H1 (cell line): ENCODE data around the gene EPHB1. TPM values are rescaled to one million over a fixed set of nuclear protein-coding genes. Genes with fewer than 3 reads are reported as not detected.
A peak's percentile ranks its signal among the peaks of the same experiment; 100 is the strongest.

ENCODE experiments used
- CTCF ChIA-PET: fragments of 300-600 bp; sonication (Branson Sonifier 250); formaldehyde crosslinking; loops from one replicate; lab custom pipeline; 2021; ENCODE audit not compliant: partially characterized antibody; lab: Charles Lee
- POLR2A ChIA-PET: fragments of 300-600 bp; sonication (Branson Sonifier 250); formaldehyde crosslinking; loops from one replicate; lab custom pipeline; 2021; ENCODE audit warnings: inconsistent platforms; ENCODE audit not compliant: partially characterized antibody; lab: Charles Lee
- DNase-seq, 2 experiments: peaks; one replicate each; pipeline versions ENCODE4 v3.0.0 to v3.0.0-alpha.2; 2010 to 2022; ENCODE audit warnings: low spot score in 2 of 2, low read depth in 1 of 2, mixed read lengths in 1 of 2
- FAIRE-seq: peaks from 2 replicates; lab custom pipeline; 2011; peaks lifted over from hg19 to GRCh38; lab: Jason Lieb, UNC
- H2AFZ ChIP-seq: 2 replicates; pipeline ENCODE4 v1.8.1; 2012; ENCODE audit warnings: low read length, inconsistent platforms
- H2AK5ac ChIP-seq: 2 replicates; pipeline ENCODE4 v1.6.1; 2013; ENCODE audit warnings: low read depth, low read length
- H2BK120ac ChIP-seq: replicated peaks from 2 replicates; pipeline ENCODE3; 2013; ENCODE audit warnings: low read depth, low read length, inconsistent platforms
- H2BK12ac ChIP-seq: 2 replicates; pipeline ENCODE4 v1.6.1; 2013; ENCODE audit warnings: low read depth, low read length
- H2BK15ac ChIP-seq: 2 replicates; pipeline ENCODE4 v1.6.1; 2013; ENCODE audit warnings: low read length
- H2BK20ac ChIP-seq: 2 replicates; pipeline ENCODE4 v1.6.1; 2013; ENCODE audit warnings: low read length
- H2BK5ac ChIP-seq: 2 replicates; pipeline ENCODE4 v1.6.1; 2013; ENCODE audit warnings: low read depth, low read length
- H3K14ac ChIP-seq: 2 replicates; pipeline ENCODE4 v1.6.1; 2013; ENCODE audit warnings: inconsistent platforms; ENCODE audit not compliant: insufficient read length
- H3K18ac ChIP-seq: 2 replicates; pipeline ENCODE4 v1.6.1; 2013; ENCODE audit warnings: low read length; ENCODE audit errors: extremely low read depth
- H3K23ac ChIP-seq: 2 replicates; pipeline ENCODE4 v1.6.1; 2013; ENCODE audit warnings: inconsistent platforms; ENCODE audit not compliant: insufficient read length
- H3K23me2 ChIP-seq: 2 replicates; pipeline ENCODE4 v1.6.1; 2013; ENCODE audit warnings: low read depth, low read length
- H3K27ac ChIP-seq: 2 replicates; pipeline ENCODE4 v1.6.1; 2011; ENCODE audit warnings: low read depth, low read length, inconsistent platforms
- H3K27me3 ChIP-seq, 4 experiments: replicated peaks in 1 of 4; 1 replicate in 1 of 4; 2 replicates in 3 of 4; pipeline versions ENCODE4 v1.6.1 to v1.8.1; 2011 to 2013; ENCODE audit warnings: low read length in 3 of 4, mild to moderate bottlenecking in 3 of 4, inconsistent platforms in 2 of 4, mixed read lengths in 2 of 4, moderate library complexity in 1 of 4; ENCODE audit not compliant: control insufficient read depth in 3 of 4, insufficient read depth in 3 of 4; ENCODE audit errors: extremely low read depth in 1 of 4
- H3K36me3 ChIP-seq, 4 experiments: 2 replicates each; pipeline versions ENCODE4 v1.6.1 to v1.8.1; 2011 to 2013; ENCODE audit warnings: mild to moderate bottlenecking in 4 of 4, low read length in 3 of 4, moderate library complexity in 2 of 4, control low read depth in 1 of 4, inconsistent platforms in 1 of 4; ENCODE audit not compliant: insufficient read depth in 4 of 4, control insufficient read depth in 2 of 4
- H3K4ac ChIP-seq: replicated peaks from 2 replicates; pipeline ENCODE3; 2013; ENCODE audit warnings: low read length, low read depth, mixed read lengths, inconsistent platforms; ENCODE audit not compliant: insufficient read length
- H3K4me1 ChIP-seq, 4 experiments: replicated peaks in 1 of 4; 1 replicate in 1 of 4; 2 replicates in 3 of 4; pipeline versions ENCODE4 v1.6.1 to v1.8.1; 2011 to 2013; ENCODE audit warnings: low read length in 3 of 4, inconsistent platforms in 2 of 4, mixed read lengths in 1 of 4; ENCODE audit not compliant: insufficient read depth in 4 of 4, control insufficient read depth in 3 of 4
- H3K4me2 ChIP-seq, 2 experiments: 2 replicates each; pipeline versions ENCODE4 v1.6.1 to v1.8.1; 2011 to 2013; ENCODE audit warnings: low read depth in 2 of 2, low read length in 2 of 2, control low read depth in 1 of 2, inconsistent platforms in 1 of 2, mild to moderate bottlenecking in 1 of 2; ENCODE audit not compliant: insufficient read depth in 1 of 2
- H3K4me3 ChIP-seq, 4 experiments: fragments of 200-600, 300-600 bp in 1 of 4; sonication (generic), shearing (Covaris generic), sonication (Bioruptor Twin) in 1 of 4; 2 replicates each; pipeline versions ENCODE4 v1.5.1 to v1.8.1; 2011 to 2016; ENCODE audit warnings: low read length in 4 of 4, low read depth in 3 of 4, control low read depth in 2 of 4, inconsistent platforms in 2 of 4, mild to moderate bottlenecking in 2 of 4, mixed read lengths in 1 of 4, moderate library complexity in 1 of 4; ENCODE audit not compliant: insufficient read depth in 2 of 4; ENCODE audit errors: extremely low read depth in 1 of 4
- H3K56ac ChIP-seq: replicated peaks from 2 replicates; pipeline ENCODE3; 2013; ENCODE audit warnings: low read depth, mild to moderate bottlenecking, mixed read lengths, low read length, inconsistent platforms; ENCODE audit not compliant: insufficient read length
- H3K79me1 ChIP-seq: 2 replicates; pipeline ENCODE4 v1.6.1; 2013; ENCODE audit warnings: low read depth, low read length, control low read depth
- H3K79me2 ChIP-seq, 2 experiments: 2 replicates each; pipeline versions ENCODE4 v1.6.1 to v1.8.1; 2012 to 2013; ENCODE audit warnings: low read length in 2 of 2, mild to moderate bottlenecking in 2 of 2, inconsistent platforms in 1 of 2; ENCODE audit not compliant: insufficient read depth in 2 of 2, control insufficient read depth in 1 of 2
- H3K9ac ChIP-seq, 4 experiments: replicated peaks in 1 of 4; 1 replicate in 1 of 4; 2 replicates in 3 of 4; pipeline versions ENCODE4 v1.6.1 to v1.8.1; 2011 to 2013; ENCODE audit warnings: low read depth in 3 of 4, low read length in 3 of 4, control low read depth in 2 of 4, mild to moderate bottlenecking in 2 of 4, moderate library complexity in 2 of 4, inconsistent platforms in 1 of 4; ENCODE audit errors: extremely low read depth in 1 of 4
- H3K9me3 ChIP-seq, 2 experiments: 2 replicates each; pipeline versions ENCODE4 v1.6.1 to v1.8.1; 2012 to 2013; ENCODE audit warnings: mild to moderate bottlenecking in 2 of 2, moderate library complexity in 2 of 2, control low read depth in 1 of 2, inconsistent platforms in 1 of 2, low read depth in 1 of 2, low read length in 1 of 2, mixed read lengths in 1 of 2; ENCODE audit not compliant: insufficient read depth in 2 of 2
- H4K20me1 ChIP-seq, 2 experiments: replicated peaks in 1 of 2; 2 replicates each; pipeline versions ENCODE3 to v1.8.1; 2011 to 2013; ENCODE audit warnings: inconsistent platforms in 2 of 2, low read length in 2 of 2, mild to moderate bottlenecking in 1 of 2; ENCODE audit not compliant: insufficient read depth in 2 of 2, control insufficient read depth in 1 of 2
- H4K5ac ChIP-seq: 2 replicates; pipeline ENCODE4 v1.6.1; 2013; ENCODE audit warnings: low read length, low read depth, mixed read lengths, inconsistent platforms; ENCODE audit not compliant: insufficient read length
- H4K8ac ChIP-seq: 2 replicates; pipeline ENCODE4 v1.8.0; 2013; ENCODE audit warnings: mild to moderate bottlenecking, moderate library complexity, low read length, inconsistent platforms; ENCODE audit not compliant: insufficient read depth; ENCODE audit errors: extremely low read depth
- H4K91ac ChIP-seq: replicated peaks from 2 replicates; pipeline ENCODE3; 2013; ENCODE audit warnings: low read length, mixed read lengths, inconsistent platforms; ENCODE audit not compliant: insufficient read length
- ASH2L ChIP-seq: fragments of 200-600, 300-600 bp; sonication (generic); IDR thresholded peaks from one replicate; pipeline ENCODE4 v1.7.1; 2017; ENCODE audit warnings: low read length
- ATF3 ChIP-seq: IDR thresholded peaks from 2 replicates; pipeline ENCODE4 v1.6.1; 2011; ENCODE audit warnings: low read depth, mild to moderate bottlenecking, low read length; ENCODE audit not compliant: insufficient read depth
- BCL11A ChIP-seq, 2 experiments: IDR thresholded peaks; one replicate each; pipeline ENCODE4 v1.6.1; 2011; ENCODE audit warnings: low read depth in 2 of 2, low read length in 2 of 2, mild to moderate bottlenecking in 2 of 2
- CEBPB ChIP-seq: IDR thresholded peaks from 2 replicates; pipeline ENCODE4 v1.6.1; 2012; ENCODE audit warnings: low read depth, low read length
- E2F6 ChIP-seq: IDR thresholded peaks from 2 replicates; pipeline ENCODE4 v1.6.1; 2012; ENCODE audit warnings: inconsistent platforms
- POLR2AphosphoS5 ChIP-seq: IDR thresholded peaks from 2 replicates; pipeline ENCODE4 v1.6.1; 2011; ENCODE audit warnings: low read depth, low read length
- RFX5 ChIP-seq: IDR thresholded peaks from 2 replicates; pipeline ENCODE4 v1.6.1; 2011; ENCODE audit warnings: low read depth, low read length, improper control_type of control experiment, borderline replicate concordance
- SIN3A ChIP-seq, 2 experiments: IDR thresholded peaks in 1 of 2; conservative IDR thresholded peaks in 1 of 2; 2 replicates each; pipeline ENCODE4 v1.6.1; 2011 to 2012; ENCODE audit warnings: low read length in 2 of 2, improper control_type of control experiment in 1 of 2, low read depth in 1 of 2, mild to moderate bottlenecking in 1 of 2
- SIX5 ChIP-seq: IDR thresholded peaks from 2 replicates; pipeline ENCODE4 v1.6.1; 2011; ENCODE audit warnings: mild to moderate bottlenecking, low read depth, low read length
- SP2 ChIP-seq: IDR thresholded peaks from 2 replicates; pipeline ENCODE4 v1.6.1; 2012; ENCODE audit warnings: mild to moderate bottlenecking, low read length, inconsistent platforms
- TCF12 ChIP-seq: IDR thresholded peaks from 2 replicates; pipeline ENCODE4 v1.6.1; 2011; ENCODE audit warnings: low read depth, mild to moderate bottlenecking, low read length
- USF2 ChIP-seq: IDR thresholded peaks from 2 replicates; pipeline ENCODE4 v1.6.1; 2011; ENCODE audit warnings: low read length, improper control_type of control experiment
- WGBS, 2 experiments: shearing (Covaris generic) in 1 of 2; methylation state at CpG; one replicate each; pipeline versions ENCODE4 v1.1.6 to v1.1.7; 2013 to 2015; ENCODE audit warnings: low lambda C conversion rate in 2 of 2, mixed read lengths in 2 of 2, inconsistent platforms in 1 of 2, low coverage in 1 of 2, missing lambda C conversion rate in 1 of 2; ENCODE audit not compliant: insufficient replicate concordance in 2 of 2, insufficient coverage in 1 of 2, insufficient read length in 1 of 2; ENCODE audit errors: extremely low coverage in 1 of 2, missing lambda C conversion rate in 1 of 2; 5-methylcytosine and 5-hydroxymethylcytosine counted together
- polyA plus RNA-seq, 7 experiments: library from polyadenylated mRNA; depleted of rRNA in 3 of 7; stranded (reverse) in 5 of 7; unstranded in 2 of 7; fragments of >200 nt in 5 of 7; fragments of 200-250 nt in 2 of 7; gene quantifications; 1 replicate in 5 of 7; 2 replicates in 1 of 7; 4 replicates in 1 of 7; pipeline versions ENCODE4 v1.2.1 to v1.2.3, GENCODE V29; 2011 to 2013; ENCODE audit warnings: missing spikeins in 2 of 7, mixed read lengths in 2 of 7
- total RNA-seq: library from RNA; stranded (reverse); fragmentation: NEBNext Ultra II Directional; extraction: Animal tissue kit (Norgen Biotek cat#: 25700); gene quantifications from 2 replicates; pipeline ENCODE4 v1.2.1, GENCODE V29; 2021

EPHB1 gene
- total and polyA plus RNA-seq, 2 of the 8 experiments (the other 6 are each of a cell fraction or from before 2014, with no cell fraction given) = 3.5 to 5.9 TPM

- no peak overlapping the region for H2BK5ac ChIP-seq
- H3K4ac ChIP-seq = no peak overlapping the region
- no peak overlapping the region for H3K4me3 ChIP-seq
- CTCF ChIA-PET = interaction anchor here (0.9 to 9.0 kb wide), 8 partner anchors 9 to 447 kb away, joined by 3 to 84 read pairs (median 9); no protein-coding TSS in a partner anchor
- no peak overlapping the region for H2BK20ac ChIP-seq
- H2BK12ac ChIP-seq = no peak overlapping the region
- H3K27ac ChIP-seq = no peak overlapping the region
- FAIRE-seq (no peak), DNase-seq (peak in 1 of 2 experiments; percentile 17)
- H3K14ac ChIP-seq = no peak overlapping the region
- peaks cover 11 to 32% (median 23%) of the 10 kb centered on the region in 4 experiments for H3K27me3 ChIP-seq
- no peaks in the 10 kb centered on the region for H3K36me3 ChIP-seq
- peaks cover 1 to 2% of the 10 kb centered on the region in 2 experiments for H4K20me1 ChIP-seq
- H3K23ac ChIP-seq = no peak overlapping the region
- H3K9me3 ChIP-seq = no peaks in the 10 kb centered on the region
- H3K4me2 ChIP-seq = no peak overlapping the region
- no peak overlapping the region for H2BK15ac ChIP-seq
- H3K79me2 ChIP-seq = no peaks in the 10 kb centered on the region
- H3K56ac ChIP-seq = no peak overlapping the region
- H3K23me2 ChIP-seq = peaks cover 19% of the 10 kb centered on the region; the same call in 1 of the 2 replicates
- POLR2A ChIA-PET = no interaction called here
- H4K8ac ChIP-seq = no peak overlapping the region
- no peak overlapping the region for H3K18ac ChIP-seq
- no peak overlapping the region for H2AK5ac ChIP-seq
- H3K4me1 ChIP-seq = peaks cover 0 to 14% (median 9%) of the 10 kb centered on the region in 4 experiments; a peak in 5 of 7 replicates
- H3K79me1 ChIP-seq = no peaks in the 10 kb centered on the region
- no peak overlapping the region for H3K9ac ChIP-seq
- 91% methylated on average over 4 of the region's 4 CpGs; no CpG with 5 or more reads in 1 of the 2 experiments for WGBS, 2 experiments
- H4K5ac ChIP-seq = no peak overlapping the region
- no peak overlapping the region for H2BK120ac ChIP-seq
- H4K91ac ChIP-seq = no peak overlapping the region
- H2AFZ ChIP-seq = no peak overlapping the region
- TF ChIP-seq BCL11A (IDR thresholded peaks at IDR 0.05; ENCODE audit: low read depth in 2 of 2, low read length in 2 of 2) (no peak), RFX5 (no peak), CEBPB (no peak), SIN3A (conservative IDR thresholded peaks at IDR 0.05 in 1 of 2, IDR thresholded peaks at IDR 0.05 in 1 of 2; ENCODE audit: low read depth in 1 of 2, low read length in 2 of 2) (no peak), USF2 (no peak), E2F6 (no peak), TCF12 (no peak), POLR2AphosphoS5 (no peak), SP2 (no peak), SIX5 (no peak), ATF3 (no peak), ASH2L (no peak)
These were observed 2.4 kb upstream of the EPHB1 start for GRCh38 chr3:134792700-134793099.
